Activated naive CD8-positive, alpha-beta T cell treated with anti-CD3 and anti-CD28 coated beads for 36 hours (primary cell): ENCODE results near the gene CYP51A1. TPM values are rescaled to one million over a fixed set of nuclear protein-coding genes. Genes with fewer than 3 reads are reported as not detected.
A peak's percentile ranks its signal among the peaks of the same experiment; 100 is the strongest.
"Not testable (repeated sequence)": the region's sequence is repeated elsewhere in the genome, so short reads cannot be mapped to it uniquely, and the experiment has no call there.

ENCODE experiments used
- DNase-seq: peaks from one replicate; pipeline ENCODE4 v3.0.0; 2021
- H3K27ac Mint-ChIP-seq: one replicate; pipeline ENCODE4 v1.8.0; 2022; ENCODE audit warnings: mild to moderate bottlenecking, moderate library complexity, mixed read lengths
- H3K27me3 Mint-ChIP-seq: one replicate; pipeline ENCODE4 v1.8.0; 2022; ENCODE audit warnings: mild to moderate bottlenecking, mixed read lengths
- H3K36me3 Mint-ChIP-seq: one replicate; pipeline ENCODE4 v1.8.0; 2021; ENCODE audit warnings: mild to moderate bottlenecking, mixed read lengths
- H3K4me1 Mint-ChIP-seq: one replicate; pipeline ENCODE4 v1.8.0; 2021; ENCODE audit warnings: mixed read lengths
- H3K4me3 Mint-ChIP-seq: one replicate; pipeline ENCODE4 v1.8.0; 2022; ENCODE audit warnings: mild to moderate bottlenecking, moderate library complexity, mixed read lengths
- H3K9me3 Mint-ChIP-seq: one replicate; pipeline ENCODE4 v1.8.0; 2022; ENCODE audit warnings: mixed read lengths
- total RNA-seq, 2 experiments: library from RNA; stranded (reverse); gene quantifications; one replicate each; pipeline ENCODE4 v1.2.3, GENCODE V29; 2021

The CYP51A1 gene
- total RNA-seq: 10 to 100 TPM; 57.3 to 62.3 TPM

GRCh38 chr7:92134271-92135051 is at the start of gene CYP51A1:
CYP51A1 (minus strand) TSS chr7:92134477; CDS start chr7:92134364, 113 bp downstream.
- Mint-ChIP-seq H3K9me3 (no peaks in the 10 kb centered on the region), H3K36me3 (peaks cover 22% of the 10 kb centered on the region), H3K4me1 (peaks cover 26% of the 10 kb centered on the region), H3K27me3 (peaks cover 6% of the 10 kb centered on the region), H3K27ac (peak within 1 kb of the TSS; percentile 100), H3K4me3 (peak within 1 kb of the TSS; percentile 98)
- peak; percentile 92 for DNase-seq

- DNase-seq: peak; percentile 90
- Mint-ChIP-seq H3K4me3 (peak within 1 kb of the TSS; percentile 76), H3K27ac (no peak within 1 kb of the TSS), H3K9me3 (peaks cover 1% of the 10 kb centered on the region), H3K4me1 (peaks cover 9% of the 10 kb centered on the region), H3K27me3 (peaks cover 3% of the 10 kb centered on the region), H3K36me3 (no peaks in the 10 kb centered on the region)
These were observed 44.9 kb upstream of the CYP51A1 start, which contains the start of gene LRRD1 for GRCh38 chr7:92178928-92179924. LRRD1 (minus strand) TSS chr7:92179142; CDS start chr7:92165202, 13,940 bp downstream.

- H3K27ac Mint-ChIP-seq: no peak overlapping the region
- no peak overlapping the region for H3K4me3 Mint-ChIP-seq
- peaks cover 7% of the 10 kb centered on the region for H3K27me3 Mint-ChIP-seq
- peaks cover 9% of the 10 kb centered on the region for H3K4me1 Mint-ChIP-seq
- H3K36me3 Mint-ChIP-seq: no peaks in the 10 kb centered on the region
- no peaks in the 10 kb centered on the region for H3K9me3 Mint-ChIP-seq
- DNase-seq: no peak
These were observed 43.1 kb upstream of the CYP51A1 start for GRCh38 chr7:92177362-92177761.

GRCh38 chr7:92169529-92169928 is 35.3 kb upstream of the CYP51A1 start:
- not testable (repeated sequence) for DNase-seq, H3K27me3 Mint-ChIP-seq, H3K27ac Mint-ChIP-seq, H3K4me3 Mint-ChIP-seq, H3K4me1 Mint-ChIP-seq, H3K9me3 Mint-ChIP-seq, H3K36me3 Mint-ChIP-seq

GRCh38 chr7:92161271-92161670 is 27.0 kb upstream of the CYP51A1 start:
- no peaks in the 10 kb centered on the region for H3K9me3 Mint-ChIP-seq
- H3K27ac Mint-ChIP-seq: no peak overlapping the region
- no peaks in the 10 kb centered on the region for H3K36me3 Mint-ChIP-seq
- peaks cover 3% of the 10 kb centered on the region for H3K4me1 Mint-ChIP-seq
- no peak for DNase-seq
- H3K27me3 Mint-ChIP-seq: peaks cover 18% of the 10 kb centered on the region
- no peak overlapping the region for H3K4me3 Mint-ChIP-seq

GRCh38 chr7:92158660-92159575 is 24.6 kb upstream of the CYP51A1 start:
- H3K4me3 Mint-ChIP-seq: no peak overlapping the region
- H3K27ac Mint-ChIP-seq: no peak overlapping the region
- H3K9me3 Mint-ChIP-seq: no peaks in the 10 kb centered on the region
- H3K36me3 Mint-ChIP-seq: no peaks in the 10 kb centered on the region
- H3K4me1 Mint-ChIP-seq: peaks cover 3% of the 10 kb centered on the region
- DNase-seq: no peak
- H3K27me3 Mint-ChIP-seq: peaks cover 18% of the 10 kb centered on the region

GRCh38 chr7:92156990-92157389 is 22.7 kb upstream of the CYP51A1 start:
- no peak overlapping the region for H3K27ac Mint-ChIP-seq
- peaks cover 12% of the 10 kb centered on the region for H3K27me3 Mint-ChIP-seq
- no peak overlapping the region for H3K4me3 Mint-ChIP-seq
- H3K36me3 Mint-ChIP-seq: no peaks in the 10 kb centered on the region
- peaks cover 3% of the 10 kb centered on the region for H3K4me1 Mint-ChIP-seq
- no peak for DNase-seq
- H3K9me3 Mint-ChIP-seq: no peaks in the 10 kb centered on the region

- Mint-ChIP-seq H3K4me3 (no peak overlapping the region), H3K27ac (no peak overlapping the region), H3K4me1 (peaks cover 3% of the 10 kb centered on the region), H3K9me3 (no peaks in the 10 kb centered on the region), H3K27me3 (peaks cover 8% of the 10 kb centered on the region), H3K36me3 (no peaks in the 10 kb centered on the region)
- no peak for DNase-seq
These were observed 20.9 kb upstream of the CYP51A1 start for GRCh38 chr7:92155108-92155739.

GRCh38 chr7:92150450-92151017 is 16.3 kb upstream of the CYP51A1 start:
- H3K4me1 Mint-ChIP-seq: no peaks in the 10 kb centered on the region
- no peak for DNase-seq
- H3K27me3 Mint-ChIP-seq: no peaks in the 10 kb centered on the region
- H3K9me3 Mint-ChIP-seq: no peaks in the 10 kb centered on the region
- no peak overlapping the region for H3K27ac Mint-ChIP-seq
- H3K36me3 Mint-ChIP-seq: no peaks in the 10 kb centered on the region
- H3K4me3 Mint-ChIP-seq: no peak overlapping the region

- no peak overlapping the region for H3K4me3 Mint-ChIP-seq
- no peaks in the 10 kb centered on the region for H3K4me1 Mint-ChIP-seq
- H3K27ac Mint-ChIP-seq: no peak overlapping the region
- no peaks in the 10 kb centered on the region for H3K27me3 Mint-ChIP-seq
- no peaks in the 10 kb centered on the region for H3K36me3 Mint-ChIP-seq
- H3K9me3 Mint-ChIP-seq: no peaks in the 10 kb centered on the region
- no peak for DNase-seq
These were observed 15.5 kb upstream of the CYP51A1 start for GRCh38 chr7:92149736-92150239.

- not testable (repeated sequence) for H3K36me3 Mint-ChIP-seq, DNase-seq, H3K27ac Mint-ChIP-seq, H3K4me1 Mint-ChIP-seq, H3K27me3 Mint-ChIP-seq, H3K4me3 Mint-ChIP-seq, H3K9me3 Mint-ChIP-seq
These were observed 9.1 kb upstream of the CYP51A1 start for GRCh38 chr7:92143192-92143880.

GRCh38 chr7:92142791-92143190 is 8.5 kb upstream of the CYP51A1 start:
- H3K4me1 Mint-ChIP-seq, H3K9me3 Mint-ChIP-seq, H3K27ac Mint-ChIP-seq, H3K36me3 Mint-ChIP-seq, DNase-seq, H3K27me3 Mint-ChIP-seq: not testable (repeated sequence)
- H3K4me3 Mint-ChIP-seq: peak overlapping the region; percentile 24

GRCh38 chr7:92141161-92141560 is 6.9 kb upstream of the CYP51A1 start:
- Mint-ChIP-seq H3K27me3 (no peaks in the 10 kb centered on the region), H3K27ac (no peak overlapping the region), H3K4me1 (no peaks in the 10 kb centered on the region), H3K4me3 (no peak overlapping the region), H3K9me3 (no peaks in the 10 kb centered on the region), H3K36me3 (no peaks in the 10 kb centered on the region)
- DNase-seq: no peak
